WTC11 (cell line): ENCODE data around the gene SLC7A5. TPM values are rescaled to one million over a fixed set of nuclear protein-coding genes. Genes with fewer than 3 reads are reported as not detected.
"Not testable (repeated sequence)": the region's sequence is repeated elsewhere in the genome, so short reads cannot be mapped to it uniquely, and the experiment has no call there.

Experiments used
- ATAC-seq: fragments of 200-7000 bp; cut with Tn5 transposase; 2 replicates; pipeline ENCODE4 v1.10.0; 2021; ENCODE audit warnings: mild to moderate bottlenecking, moderate library complexity
- CTCF ChIA-PET: fragments of 300-600 bp; sonication (Branson Sonifier 250); formaldehyde crosslinking; loops from one replicate; lab custom pipeline; 2021; ENCODE audit warnings: antibody characterized with exemption; lab: Charles Lee
- POLR2A ChIA-PET: fragments of 350-600 bp; sonication (Branson Sonifier 250); formaldehyde crosslinking; loops from one replicate; lab custom pipeline; 2021; ENCODE audit warnings: antibody characterized with exemption; lab: Charles Lee
- DNase-seq: peaks from one replicate; pipeline ENCODE4 v3.0.0; 2021; ENCODE audit warnings: low spot score
- H3K27ac Mint-ChIP-seq: 2 replicates; pipeline ENCODE4 v1.8.0; 2021; ENCODE audit warnings: mixed read lengths
- H3K27me3 Mint-ChIP-seq: 2 replicates; pipeline ENCODE4 v1.8.0; 2021; ENCODE audit warnings: low read depth, mild to moderate bottlenecking, moderate library complexity, mixed read lengths
- H3K36me3 Mint-ChIP-seq: 2 replicates; pipeline ENCODE4 v1.8.0; 2021; ENCODE audit warnings: mixed read lengths
- H3K4me1 Mint-ChIP-seq: 2 replicates; pipeline ENCODE4 v1.8.0; 2022; ENCODE audit warnings: mixed read lengths
- H3K4me3 Mint-ChIP-seq: 2 replicates; pipeline ENCODE4 v1.8.0; 2021; ENCODE audit warnings: mild to moderate bottlenecking, moderate library complexity, mixed read lengths
- H3K9me3 Mint-ChIP-seq: 2 replicates; pipeline ENCODE4 v1.8.0; 2021; ENCODE audit warnings: mixed read lengths
- FOXK1 ChIP-seq: sonication (generic); formaldehyde crosslinking; IDR thresholded peaks from 2 replicates; pipeline ENCODE4 v1.8.0; 2022; ENCODE audit warnings: mild to moderate bottlenecking, moderate library complexity, missing genetic modification reagents
- PRRX2 ChIP-seq: fragments of 250-450 bp; sonication (Bioruptor Pico); IDR thresholded peaks from 2 replicates; pipeline ENCODE4 v1.8.0; 2021; ENCODE audit warnings: mild to moderate bottlenecking
- ZNF416 ChIP-seq: fragments of 250-450 bp; sonication (Bioruptor Pico); IDR thresholded peaks from 2 replicates; pipeline ENCODE4 v1.9.0; 2021; ENCODE audit warnings: mild to moderate bottlenecking, inconsistent platforms
- total RNA-seq: library from RNA; stranded (reverse); gene quantifications from 3 replicates; pipeline ENCODE4 v1.2.3, GENCODE V29; 2021
- TF ChIP-seq, protein P1 (sequence below): sonication (generic); formaldehyde crosslinking; IDR thresholded peaks from 2 replicates; pipeline ENCODE4 v1.8.1; 2022; ENCODE audit warnings: low read depth, missing genetic modification reagents, borderline replicate concordance
- TF ChIP-seq, protein P2 (sequence below): fragments of 250-450 bp; sonication (Bioruptor Pico); IDR thresholded peaks from 2 replicates; pipeline ENCODE4 v1.8.0; 2021; ENCODE audit warnings: mild to moderate bottlenecking
- TF ChIP-seq, protein P3 (sequence below): sonication (generic); formaldehyde crosslinking; IDR thresholded peaks from 2 replicates; pipeline ENCODE4 v1.8.0; 2022; ENCODE audit warnings: mild to moderate bottlenecking, missing genetic modification reagents
- TF ChIP-seq, protein P4 (sequence below): sonication (generic); formaldehyde crosslinking; IDR thresholded peaks from 2 replicates; pipeline ENCODE4 v1.8.1; 2023; ENCODE audit warnings: mild to moderate bottlenecking, missing genetic modification reagents
- TF ChIP-seq, protein P5 (sequence below): sonication (generic); formaldehyde crosslinking; IDR thresholded peaks from 2 replicates; pipeline ENCODE4 v1.8.1; 2022; ENCODE audit warnings: low read depth, mild to moderate bottlenecking, moderate library complexity, missing genetic modification reagents, borderline replicate concordance
- TF ChIP-seq, protein P6 (sequence below): fragments of 250-450 bp; sonication (Bioruptor Pico); IDR thresholded peaks from 2 replicates; pipeline ENCODE4 v1.9.0; 2021; ENCODE audit warnings: mild to moderate bottlenecking
- TF ChIP-seq, protein P7 (sequence below): sonication (generic); formaldehyde crosslinking; IDR thresholded peaks from 2 replicates; pipeline ENCODE4 v1.8.1; 2023; ENCODE audit warnings: mild to moderate bottlenecking, missing genetic modification reagents

The SLC7A5 gene
- total RNA-seq, 1 experiment from 2014 or later: 197 TPM

DNA sequence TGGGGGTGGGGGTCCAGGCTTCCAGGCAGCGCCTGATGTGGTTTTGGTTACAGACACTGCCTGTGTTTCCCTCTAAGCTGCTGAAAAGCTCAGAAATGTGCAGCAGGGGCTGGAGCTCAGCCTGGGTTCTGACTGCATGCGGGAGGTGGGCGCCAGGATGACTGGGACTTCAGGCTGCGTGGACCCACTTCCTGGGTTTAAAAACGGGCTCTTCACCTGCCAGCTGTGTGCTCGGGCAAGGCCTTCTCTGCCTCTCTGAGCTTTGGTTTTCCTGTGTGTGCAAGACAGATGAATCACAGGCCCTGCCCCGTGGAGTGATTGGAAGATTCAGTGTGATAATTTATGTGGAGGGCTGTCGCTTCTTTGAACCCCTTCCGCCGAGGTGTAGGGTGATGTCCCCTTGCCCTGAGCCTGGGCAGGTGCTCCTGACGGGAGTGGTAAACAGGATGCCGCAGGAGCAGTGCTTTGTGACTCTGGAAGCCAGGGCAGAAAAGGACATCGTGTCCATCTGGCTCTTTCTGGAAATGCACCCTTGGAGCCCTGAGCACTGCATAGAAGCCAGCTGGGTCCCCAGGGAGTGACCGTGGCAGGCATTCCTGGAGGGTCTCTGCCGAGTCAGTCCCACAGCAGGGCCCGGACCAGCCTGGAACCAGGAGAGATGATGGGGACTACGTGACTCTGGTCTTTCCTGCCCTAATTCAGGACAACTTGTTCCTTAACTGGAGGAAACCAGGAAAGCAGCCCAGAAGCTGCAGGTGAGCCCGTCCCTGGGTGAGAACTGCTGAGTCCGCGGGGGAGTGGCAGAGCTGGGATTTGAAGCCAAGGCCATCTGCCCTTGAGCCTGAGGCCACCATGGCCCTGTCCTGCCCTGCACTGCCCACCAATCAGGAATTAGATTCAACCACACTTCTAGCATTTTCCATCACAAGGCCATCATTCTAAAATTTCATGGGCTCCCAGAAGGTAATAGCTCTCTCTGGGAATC lies 28.5 kb upstream of the SLC7A5 start (continued):
- TF ChIP-seq, protein P1, sequence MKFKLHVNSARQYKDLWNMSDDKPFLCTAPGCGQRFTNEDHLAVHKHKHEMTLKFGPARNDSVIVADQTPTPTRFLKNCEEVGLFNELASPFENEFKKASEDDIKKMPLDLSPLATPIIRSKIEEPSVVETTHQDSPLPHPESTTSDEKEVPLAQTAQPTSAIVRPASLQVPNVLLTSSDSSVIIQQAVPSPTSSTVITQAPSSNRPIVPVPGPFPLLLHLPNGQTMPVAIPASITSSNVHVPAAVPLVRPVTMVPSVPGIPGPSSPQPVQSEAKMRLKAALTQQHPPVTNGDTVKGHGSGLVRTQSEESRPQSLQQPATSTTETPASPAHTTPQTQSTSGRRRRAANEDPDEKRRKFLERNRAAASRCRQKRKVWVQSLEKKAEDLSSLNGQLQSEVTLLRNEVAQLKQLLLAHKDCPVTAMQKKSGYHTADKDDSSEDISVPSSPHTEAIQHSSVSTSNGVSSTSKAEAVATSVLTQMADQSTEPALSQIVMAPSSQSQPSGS (CRISPR knock-in tag): no peak
- TF ChIP-seq, protein P2, sequence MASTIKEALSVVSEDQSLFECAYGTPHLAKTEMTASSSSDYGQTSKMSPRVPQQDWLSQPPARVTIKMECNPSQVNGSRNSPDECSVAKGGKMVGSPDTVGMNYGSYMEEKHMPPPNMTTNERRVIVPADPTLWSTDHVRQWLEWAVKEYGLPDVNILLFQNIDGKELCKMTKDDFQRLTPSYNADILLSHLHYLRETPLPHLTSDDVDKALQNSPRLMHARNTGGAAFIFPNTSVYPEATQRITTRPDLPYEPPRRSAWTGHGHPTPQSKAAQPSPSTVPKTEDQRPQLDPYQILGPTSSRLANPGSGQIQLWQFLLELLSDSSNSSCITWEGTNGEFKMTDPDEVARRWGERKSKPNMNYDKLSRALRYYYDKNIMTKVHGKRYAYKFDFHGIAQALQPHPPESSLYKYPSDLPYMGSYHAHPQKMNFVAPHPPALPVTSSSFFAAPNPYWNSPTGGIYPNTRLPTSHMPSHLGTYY: no peak
- TF ChIP-seq, protein P3, sequence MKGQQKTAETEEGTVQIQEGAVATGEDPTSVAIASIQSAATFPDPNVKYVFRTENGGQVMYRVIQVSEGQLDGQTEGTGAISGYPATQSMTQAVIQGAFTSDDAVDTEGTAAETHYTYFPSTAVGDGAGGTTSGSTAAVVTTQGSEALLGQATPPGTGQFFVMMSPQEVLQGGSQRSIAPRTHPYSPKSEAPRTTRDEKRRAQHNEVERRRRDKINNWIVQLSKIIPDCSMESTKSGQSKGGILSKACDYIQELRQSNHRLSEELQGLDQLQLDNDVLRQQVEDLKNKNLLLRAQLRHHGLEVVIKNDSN: no peak
- TF ChIP-seq, protein P4, sequence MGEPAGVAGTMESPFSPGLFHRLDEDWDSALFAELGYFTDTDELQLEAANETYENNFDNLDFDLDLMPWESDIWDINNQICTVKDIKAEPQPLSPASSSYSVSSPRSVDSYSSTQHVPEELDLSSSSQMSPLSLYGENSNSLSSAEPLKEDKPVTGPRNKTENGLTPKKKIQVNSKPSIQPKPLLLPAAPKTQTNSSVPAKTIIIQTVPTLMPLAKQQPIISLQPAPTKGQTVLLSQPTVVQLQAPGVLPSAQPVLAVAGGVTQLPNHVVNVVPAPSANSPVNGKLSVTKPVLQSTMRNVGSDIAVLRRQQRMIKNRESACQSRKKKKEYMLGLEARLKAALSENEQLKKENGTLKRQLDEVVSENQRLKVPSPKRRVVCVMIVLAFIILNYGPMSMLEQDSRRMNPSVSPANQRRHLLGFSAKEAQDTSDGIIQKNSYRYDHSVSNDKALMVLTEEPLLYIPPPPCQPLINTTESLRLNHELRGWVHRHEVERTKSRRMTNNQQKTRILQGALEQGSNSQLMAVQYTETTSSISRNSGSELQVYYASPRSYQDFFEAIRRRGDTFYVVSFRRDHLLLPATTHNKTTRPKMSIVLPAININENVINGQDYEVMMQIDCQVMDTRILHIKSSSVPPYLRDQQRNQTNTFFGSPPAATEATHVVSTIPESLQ (CRISPR knock-in tag): no peak
- TF ChIP-seq, protein P5, sequence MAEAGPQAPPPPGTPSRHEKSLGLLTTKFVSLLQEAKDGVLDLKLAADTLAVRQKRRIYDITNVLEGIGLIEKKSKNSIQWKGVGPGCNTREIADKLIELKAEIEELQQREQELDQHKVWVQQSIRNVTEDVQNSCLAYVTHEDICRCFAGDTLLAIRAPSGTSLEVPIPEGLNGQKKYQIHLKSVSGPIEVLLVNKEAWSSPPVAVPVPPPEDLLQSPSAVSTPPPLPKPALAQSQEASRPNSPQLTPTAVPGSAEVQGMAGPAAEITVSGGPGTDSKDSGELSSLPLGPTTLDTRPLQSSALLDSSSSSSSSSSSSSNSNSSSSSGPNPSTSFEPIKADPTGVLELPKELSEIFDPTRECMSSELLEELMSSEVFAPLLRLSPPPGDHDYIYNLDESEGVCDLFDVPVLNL: no peak
- TF ChIP-seq FOXK1 (CRISPR knock-in tag) (no peak), PRRX2 (no peak)

DNA sequence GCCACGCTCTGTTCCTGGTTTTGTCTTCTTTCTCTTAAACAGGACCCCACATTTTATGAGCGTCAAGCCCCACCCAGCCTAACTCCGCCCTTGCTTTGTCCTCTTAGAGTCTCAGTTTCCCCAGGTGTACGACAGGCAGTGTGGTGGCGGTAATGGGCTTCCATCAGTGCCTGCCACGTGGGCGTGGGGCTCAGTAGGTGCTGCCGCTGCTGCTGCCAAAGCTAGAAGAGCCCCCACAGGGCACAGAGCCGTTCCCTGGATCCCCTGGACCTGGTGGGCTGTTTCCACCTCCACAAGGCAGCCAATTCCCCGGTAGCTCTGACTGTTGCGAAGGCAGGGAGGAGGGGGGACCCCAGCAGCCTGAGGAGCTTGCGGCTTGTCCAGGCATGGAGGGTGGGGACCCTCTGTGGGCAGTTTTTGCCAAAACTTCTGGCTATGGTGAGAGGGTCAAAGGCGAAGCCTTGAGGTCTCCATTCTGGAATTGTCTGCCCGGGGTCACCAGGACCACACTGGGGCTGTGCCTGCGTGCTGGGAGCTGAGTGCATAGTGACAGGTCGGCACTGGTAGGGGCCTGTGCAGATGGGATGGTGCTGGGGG lies 27.7 kb upstream of the SLC7A5 start:
- not testable (repeated sequence) for H3K4me1 Mint-ChIP-seq, H3K27ac Mint-ChIP-seq, H3K36me3 Mint-ChIP-seq, ATAC-seq, DNase-seq, H3K9me3 Mint-ChIP-seq, H3K27me3 Mint-ChIP-seq, H3K4me3 Mint-ChIP-seq
- CTCF ChIA-PET: interaction anchor here (0.6 to 1.8 kb wide), 2 partner anchors 105 to 118 kb away, joined by 3 to 7 read pairs; no protein-coding TSS in a partner anchor
- POLR2A ChIA-PET: interaction anchor here (0.6 kb wide), 1 partner anchor 11 kb away, joined by 4 read pairs; no protein-coding TSS in a partner anchor

DNA sequence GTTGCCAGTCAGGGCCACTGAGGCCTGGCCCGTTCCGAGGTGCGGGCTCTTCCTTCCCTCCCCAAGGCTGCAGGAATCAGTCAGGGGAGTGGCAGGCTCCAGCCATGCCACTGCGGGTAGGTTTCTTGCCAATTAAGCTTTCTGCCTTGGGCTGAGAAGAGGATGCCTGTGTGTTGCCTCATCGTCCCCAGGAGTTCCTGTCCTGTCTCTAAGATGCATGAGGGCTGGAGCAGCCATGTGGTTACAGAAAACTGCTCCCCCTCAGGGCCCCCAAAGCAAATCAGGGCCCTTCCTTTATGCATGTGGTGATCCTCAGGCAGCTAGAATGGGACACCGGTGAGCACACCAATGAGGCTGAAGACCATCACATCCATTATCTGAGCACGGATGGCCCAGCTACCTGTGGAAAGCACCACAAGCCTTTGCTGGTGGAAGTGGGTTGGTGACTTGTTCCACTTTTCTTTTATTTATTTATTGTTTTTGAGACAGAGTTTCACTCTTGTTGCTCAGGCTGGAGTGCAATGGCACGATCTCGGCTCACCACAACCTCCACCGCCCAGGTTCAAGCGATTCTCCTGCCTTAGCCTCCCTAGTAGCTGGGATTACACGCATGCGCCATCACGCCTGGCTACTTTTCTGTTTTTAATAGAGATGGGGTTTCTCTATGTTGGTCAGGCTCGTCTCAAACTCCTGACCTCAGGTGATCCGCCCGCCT lies 27.0 kb upstream of the SLC7A5 start:
- H3K27ac Mint-ChIP-seq, DNase-seq, H3K9me3 Mint-ChIP-seq, H3K36me3 Mint-ChIP-seq, H3K27me3 Mint-ChIP-seq, H3K4me1 Mint-ChIP-seq, ATAC-seq, H3K4me3 Mint-ChIP-seq: not testable (repeated sequence)
- ChIA-PET CTCF (interaction anchor here (0.6 to 1.8 kb wide), 4 partner anchors 25 to 118 kb away, joined by 3 to 7 read pairs (median 4); no protein-coding TSS in a partner anchor), POLR2A (interaction anchor here (0.6 kb wide), 1 partner anchor 11 kb away, joined by 4 read pairs; no protein-coding TSS in a partner anchor)

DNA sequence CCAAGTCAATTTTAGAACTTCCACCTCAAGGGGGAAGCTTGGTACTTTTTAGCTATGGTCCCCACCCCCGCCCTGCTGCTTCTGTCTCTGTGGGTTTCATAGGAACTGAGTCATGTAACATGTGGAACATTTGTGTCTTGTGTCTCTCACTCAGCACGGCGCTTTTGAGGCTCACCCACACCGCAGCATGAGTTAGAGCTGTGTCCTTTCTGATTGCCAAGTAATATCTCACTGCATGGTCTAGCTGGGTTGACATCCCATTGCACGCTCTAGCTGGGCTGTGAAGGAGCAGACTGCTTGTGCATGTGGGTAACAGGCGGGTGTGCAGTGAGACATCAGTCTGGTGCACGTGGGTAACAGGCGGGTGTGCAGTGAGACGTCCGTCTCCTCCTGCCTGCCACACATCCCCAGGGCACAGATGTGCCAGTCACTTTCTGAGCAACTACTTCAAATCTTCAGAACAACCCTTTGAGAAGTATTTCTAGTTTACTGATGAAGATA lies 26.4 kb upstream of the SLC7A5 start:
- no peaks in the 10 kb centered on the region for H3K36me3 Mint-ChIP-seq
- H3K27ac Mint-ChIP-seq: no peak overlapping the region
- ChIA-PET CTCF (interaction anchor here (1.1 to 1.2 kb wide), 2 partner anchors 24 to 117 kb away, joined by 3 to 4 read pairs; no protein-coding TSS in a partner anchor), POLR2A (no interaction called here)
- ATAC-seq: no peak
- no peaks in the 10 kb centered on the region for H3K4me1 Mint-ChIP-seq
- H3K9me3 Mint-ChIP-seq: no peaks in the 10 kb centered on the region
- no peaks in the 10 kb centered on the region for H3K27me3 Mint-ChIP-seq
- DNase-seq: no peak
- TF ChIP-seq, protein P6, sequence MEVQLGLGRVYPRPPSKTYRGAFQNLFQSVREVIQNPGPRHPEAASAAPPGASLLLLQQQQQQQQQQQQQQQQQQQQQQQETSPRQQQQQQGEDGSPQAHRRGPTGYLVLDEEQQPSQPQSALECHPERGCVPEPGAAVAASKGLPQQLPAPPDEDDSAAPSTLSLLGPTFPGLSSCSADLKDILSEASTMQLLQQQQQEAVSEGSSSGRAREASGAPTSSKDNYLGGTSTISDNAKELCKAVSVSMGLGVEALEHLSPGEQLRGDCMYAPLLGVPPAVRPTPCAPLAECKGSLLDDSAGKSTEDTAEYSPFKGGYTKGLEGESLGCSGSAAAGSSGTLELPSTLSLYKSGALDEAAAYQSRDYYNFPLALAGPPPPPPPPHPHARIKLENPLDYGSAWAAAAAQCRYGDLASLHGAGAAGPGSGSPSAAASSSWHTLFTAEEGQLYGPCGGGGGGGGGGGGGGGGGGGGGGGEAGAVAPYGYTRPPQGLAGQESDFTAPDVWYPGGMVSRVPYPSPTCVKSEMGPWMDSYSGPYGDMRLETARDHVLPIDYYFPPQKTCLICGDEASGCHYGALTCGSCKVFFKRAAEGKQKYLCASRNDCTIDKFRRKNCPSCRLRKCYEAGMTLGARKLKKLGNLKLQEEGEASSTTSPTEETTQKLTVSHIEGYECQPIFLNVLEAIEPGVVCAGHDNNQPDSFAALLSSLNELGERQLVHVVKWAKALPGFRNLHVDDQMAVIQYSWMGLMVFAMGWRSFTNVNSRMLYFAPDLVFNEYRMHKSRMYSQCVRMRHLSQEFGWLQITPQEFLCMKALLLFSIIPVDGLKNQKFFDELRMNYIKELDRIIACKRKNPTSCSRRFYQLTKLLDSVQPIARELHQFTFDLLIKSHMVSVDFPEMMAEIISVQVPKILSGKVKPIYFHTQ (CRISPR knock-in tag): no peak
- TF ChIP-seq FOXK1 (CRISPR knock-in tag) (no peak), ZNF416 (no peak)
- TF ChIP-seq, protein P7, sequence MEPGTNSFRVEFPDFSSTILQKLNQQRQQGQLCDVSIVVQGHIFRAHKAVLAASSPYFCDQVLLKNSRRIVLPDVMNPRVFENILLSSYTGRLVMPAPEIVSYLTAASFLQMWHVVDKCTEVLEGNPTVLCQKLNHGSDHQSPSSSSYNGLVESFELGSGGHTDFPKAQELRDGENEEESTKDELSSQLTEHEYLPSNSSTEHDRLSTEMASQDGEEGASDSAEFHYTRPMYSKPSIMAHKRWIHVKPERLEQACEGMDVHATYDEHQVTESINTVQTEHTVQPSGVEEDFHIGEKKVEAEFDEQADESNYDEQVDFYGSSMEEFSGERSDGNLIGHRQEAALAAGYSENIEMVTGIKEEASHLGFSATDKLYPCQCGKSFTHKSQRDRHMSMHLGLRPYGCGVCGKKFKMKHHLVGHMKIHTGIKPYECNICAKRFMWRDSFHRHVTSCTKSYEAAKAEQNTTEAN: no peak
- no peak overlapping the region for H3K4me3 Mint-ChIP-seq

DNA sequence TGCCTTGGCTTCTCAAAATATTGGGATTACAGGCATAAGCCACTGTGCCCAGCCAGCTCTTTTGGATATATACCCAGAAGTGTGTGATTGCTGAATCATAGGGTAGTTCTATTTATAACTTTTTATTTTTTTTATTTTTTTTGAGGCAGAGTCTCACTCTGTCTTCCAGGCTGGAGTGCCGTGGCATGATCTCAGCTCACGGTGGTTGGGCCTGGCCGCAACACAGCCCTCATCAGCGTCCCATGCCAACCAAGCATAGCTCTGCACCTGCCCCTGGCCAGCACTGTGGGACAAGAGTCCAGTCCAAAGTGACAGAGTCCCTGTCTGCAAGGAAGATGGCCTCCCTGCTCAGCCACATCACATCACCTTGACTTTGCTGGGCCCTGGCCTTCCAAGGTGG lies 24.7 kb upstream of the SLC7A5 start:
- H3K4me1 Mint-ChIP-seq, H3K27me3 Mint-ChIP-seq, ATAC-seq, H3K4me3 Mint-ChIP-seq, H3K27ac Mint-ChIP-seq, H3K36me3 Mint-ChIP-seq, CTCF ChIA-PET, POLR2A ChIA-PET, DNase-seq, H3K9me3 Mint-ChIP-seq: not testable (repeated sequence)
